Astrocyte (in vitro differentiated cells and primary cell): ENCODE data around the gene FLVCR1. TPM values are rescaled to one million over a fixed set of nuclear protein-coding genes. Genes with fewer than 3 reads are reported as not detected.

Experiments used
- DNase-seq: peaks from one replicate; pipeline ENCODE4 v3.0.0-alpha.2; 2010; ENCODE audit warnings: low read depth
- FAIRE-seq: peaks from 2 replicates; lab custom pipeline; 2011; peaks lifted over from hg19 to GRCh38; lab: Jason Lieb, UNC
- H2AFZ ChIP-seq: 2 replicates; pipeline ENCODE4 v1.6.0; 2012; ENCODE audit warnings: low read depth, low read length, inconsistent platforms
- H3K27ac ChIP-seq: 2 replicates; pipeline ENCODE4 v1.5.1; 2011; ENCODE audit warnings: low read depth, low read length, inconsistent platforms
- H3K27me3 ChIP-seq: 2 replicates; pipeline ENCODE4 v1.6.0; 2011; ENCODE audit warnings: low read length, inconsistent platforms; ENCODE audit not compliant: insufficient read depth
- H3K36me3 ChIP-seq: 2 replicates; pipeline ENCODE4 v1.5.1; 2011; ENCODE audit warnings: low read length, inconsistent platforms; ENCODE audit not compliant: insufficient read depth
- H3K4me1 ChIP-seq: 2 replicates; pipeline ENCODE4 v1.5.1; 2011; ENCODE audit warnings: low read length, inconsistent platforms; ENCODE audit not compliant: insufficient read depth
- H3K4me2 ChIP-seq: 2 replicates; pipeline ENCODE4 v1.6.0; 2012; ENCODE audit warnings: low read length, inconsistent platforms
- H3K4me3 ChIP-seq: 2 replicates; pipeline ENCODE4 v1.5.1; 2011; ENCODE audit warnings: low read depth, mild to moderate bottlenecking, low read length, inconsistent platforms; ENCODE audit not compliant: insufficient read depth
- H3K79me2 ChIP-seq: 2 replicates; pipeline ENCODE4 v1.6.0; 2012; ENCODE audit warnings: mild to moderate bottlenecking, low read length, inconsistent platforms; ENCODE audit not compliant: insufficient read depth
- H3K9ac ChIP-seq: 2 replicates; pipeline ENCODE4 v1.6.0; 2012; ENCODE audit warnings: mild to moderate bottlenecking, low read length, inconsistent platforms
- H3K9me3 ChIP-seq: 2 replicates; pipeline ENCODE4 v1.5.1; 2012; ENCODE audit warnings: low read depth, mild to moderate bottlenecking, low read length, inconsistent platforms; ENCODE audit not compliant: insufficient read depth
- H4K20me1 ChIP-seq: 2 replicates; pipeline ENCODE4 v1.6.0; 2012; ENCODE audit warnings: low read length, inconsistent platforms; ENCODE audit not compliant: insufficient read depth
- H3K27ac Mint-ChIP-seq: one replicate; pipeline ENCODE4 v1.8.0; 2021; ENCODE audit warnings: mild to moderate bottlenecking, mixed read lengths; ENCODE audit not compliant: unreplicated experiment
- H3K27me3 Mint-ChIP-seq: one replicate; pipeline ENCODE4 v1.8.0; 2021; ENCODE audit warnings: low read depth, mixed read lengths; ENCODE audit not compliant: unreplicated experiment
- H3K36me3 Mint-ChIP-seq: one replicate; pipeline ENCODE4 v1.8.0; 2021; ENCODE audit warnings: low read depth, mixed read lengths; ENCODE audit not compliant: unreplicated experiment
- H3K4me1 Mint-ChIP-seq: one replicate; pipeline ENCODE4 v1.8.0; 2021; ENCODE audit warnings: low read depth, mixed read lengths; ENCODE audit not compliant: unreplicated experiment
- H3K4me3 Mint-ChIP-seq: one replicate; pipeline ENCODE4 v1.8.0; 2021; ENCODE audit warnings: mild to moderate bottlenecking, moderate library complexity, mixed read lengths; ENCODE audit not compliant: unreplicated experiment
- H3K9me3 Mint-ChIP-seq: one replicate; pipeline ENCODE4 v1.8.0; 2021; ENCODE audit warnings: mild to moderate bottlenecking, mixed read lengths; ENCODE audit not compliant: unreplicated experiment
- CTCF ChIP-seq: IDR thresholded peaks from 2 replicates; pipeline ENCODE4 v1.5.1; 2011; ENCODE audit warnings: low read depth, mild to moderate bottlenecking, inconsistent platforms, low read length, moderate library complexity; ENCODE audit not compliant: insufficient read depth
- EZH2 ChIP-seq: IDR thresholded peaks from 2 replicates; pipeline ENCODE4 v1.6.1; 2012; ENCODE audit warnings: mild to moderate bottlenecking, low read length, inconsistent platforms; ENCODE audit not compliant: insufficient read depth
- total RNA-seq: library from RNA; stranded (reverse); gene quantifications from 2 replicates; pipeline ENCODE4 v1.2.1, GENCODE V29; 2021

The FLVCR1 gene
- total RNA-seq, 1 donor from 2014 or later, result 8.1 TPM

- Mint-ChIP-seq H3K9me3 (no peaks in the 10 kb centered on the region), H3K36me3 (peaks cover 2% of the 10 kb centered on the region), H3K4me3 (no peak overlapping the region), H3K4me1 (peaks cover 4% of the 10 kb centered on the region), H3K27ac (peak overlapping the region; percentile 98), H3K27me3 (no peaks in the 10 kb centered on the region)
- DNase-seq (peak; percentile 42), FAIRE-seq (no peak)
- peak overlapping the region; percentile 91 for H3K9ac ChIP-seq
- H3K79me2 ChIP-seq, result peaks cover 52% of the 10 kb centered on the region
- peak overlapping the region; percentile 65 for H3K27ac ChIP-seq
- no peaks in the 10 kb centered on the region for H3K36me3 ChIP-seq
- H3K4me3 ChIP-seq, result peak overlapping the region; percentile 89
- H3K9me3 ChIP-seq, result no peaks in the 10 kb centered on the region
- H3K27me3 ChIP-seq, result no peaks in the 10 kb centered on the region
- H4K20me1 ChIP-seq, result peaks cover 20% of the 10 kb centered on the region
- peak overlapping the region; percentile 82 for H2AFZ ChIP-seq
- TF ChIP-seq EZH2 (no peak), CTCF (no peak)
- H3K4me2 ChIP-seq, result peak overlapping the region; percentile 96
- H3K4me1 ChIP-seq, result peaks cover 24% of the 10 kb centered on the region
Observed at GRCh38 chr1:212858461-212859265, 588 bp downstream of the FLVCR1 start.

- Histone ChIP-seq H3K36me3 (peaks cover 5% of the 10 kb centered on the region), H3K4me3 (peak overlapping the region; percentile 46), H3K9me3 (no peaks in the 10 kb centered on the region), H3K27ac (no peak overlapping the region), H4K20me1 (peaks cover 27% of the 10 kb centered on the region), H3K4me2 (peak overlapping the region; percentile 96), H3K27me3 (no peaks in the 10 kb centered on the region), H3K79me2 (peaks cover 63% of the 10 kb centered on the region), H2AFZ (no peak overlapping the region), H3K4me1 (peaks cover 24% of the 10 kb centered on the region), H3K9ac (peak overlapping the region; percentile 8)
- H3K4me3 Mint-ChIP-seq, result no peak overlapping the region
- no peaks in the 10 kb centered on the region for H3K9me3 Mint-ChIP-seq
- FAIRE-seq (no peak), DNase-seq (peak; percentile 10)
- no peaks in the 10 kb centered on the region for H3K27me3 Mint-ChIP-seq
- H3K27ac Mint-ChIP-seq, result no peak overlapping the region
- peaks cover 4% of the 10 kb centered on the region for H3K4me1 Mint-ChIP-seq
- no peak for TF ChIP-seq EZH2
- no peak for TF ChIP-seq CTCF
- H3K36me3 Mint-ChIP-seq, result peaks cover 2% of the 10 kb centered on the region
Observed at GRCh38 chr1:212860713-212861581, 2.9 kb downstream of the FLVCR1 start.
